AG10803 (cell line): ENCODE results near the gene TF.

Experiments
- DNase-seq: peaks from one replicate; pipeline ENCODE4 v3.0.0; 2010; ENCODE audit warnings: low read depth
- H3K4me3 ChIP-seq: 2 replicates; pipeline ENCODE4 v1.5.1; 2011; ENCODE audit warnings: mild to moderate bottlenecking, low read length, control low read depth
- CTCF ChIP-seq: conservative IDR thresholded peaks from 2 replicates; pipeline ENCODE4 v1.5.1; 2011; ENCODE audit warnings: mild to moderate bottlenecking, low read length, control low read depth, inconsistent platforms

TF gene

DNA sequence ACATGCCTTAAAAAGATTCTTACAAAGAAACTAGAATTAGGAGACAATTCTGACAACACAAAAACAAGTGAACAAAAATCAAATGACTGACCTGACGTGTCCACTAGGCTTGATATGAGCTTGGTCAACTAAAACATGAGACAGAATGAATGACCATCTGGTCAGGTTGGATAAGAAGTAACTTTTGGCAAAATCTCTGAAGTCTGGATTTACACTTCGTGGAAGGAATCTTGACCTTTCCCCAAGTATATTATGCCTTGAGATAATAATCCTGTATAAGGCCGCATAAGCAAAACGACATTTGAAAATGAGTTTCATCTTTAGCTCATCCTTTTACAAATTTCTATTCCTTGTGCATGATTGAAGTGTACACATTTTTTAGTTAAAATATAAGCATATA, 1.1 kb upstream of the TF start:
- DNase-seq: no peak
- H3K4me3 ChIP-seq: no peak overlapping the region
- no peak for TF ChIP-seq CTCF

DNA sequence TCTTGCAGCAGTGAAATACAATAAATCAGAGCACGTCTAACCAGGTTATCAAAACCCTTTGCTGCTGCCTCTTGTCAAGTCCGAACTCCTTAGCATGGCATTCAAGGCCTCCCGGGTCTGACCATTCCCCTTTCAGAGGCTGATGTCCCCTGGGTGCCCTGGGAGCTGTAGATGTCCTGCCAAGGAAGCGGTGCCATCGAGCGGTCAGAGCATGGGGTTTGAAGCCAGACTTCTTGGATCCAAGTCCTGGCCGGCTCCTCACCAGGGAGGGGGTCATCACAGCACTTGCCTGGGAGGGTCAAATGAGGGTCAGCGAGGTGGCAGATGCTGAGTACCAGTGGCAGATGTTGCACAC, 496 bp downstream of the TF start:
- no peak overlapping the region for H3K4me3 ChIP-seq
- no peak for TF ChIP-seq CTCF
- DNase-seq: no peak

DNA sequence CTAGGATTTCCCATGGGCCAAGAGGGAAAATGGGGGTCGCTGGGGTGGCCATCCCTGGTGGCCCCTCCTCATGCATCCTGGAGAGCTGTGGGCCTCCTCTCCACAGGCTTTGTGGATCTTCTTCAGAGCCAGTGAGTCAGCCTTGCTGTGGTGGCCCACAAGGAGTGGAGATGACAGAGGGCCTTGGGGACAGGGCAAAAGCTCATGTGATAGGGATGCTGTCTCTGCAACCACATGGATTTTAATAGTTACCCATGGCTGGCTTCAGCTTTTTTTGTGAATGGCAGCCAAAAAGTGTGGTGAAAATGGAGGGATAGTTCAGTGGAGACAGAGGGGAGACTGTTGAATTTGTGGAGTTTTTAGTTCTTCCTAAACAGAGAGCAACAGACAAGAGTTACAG, 1.2 kb downstream of the TF start:
- no peak overlapping the region for H3K4me3 ChIP-seq
- TF ChIP-seq CTCF: no peak
- no peak for DNase-seq

GRCh38 chr3:133747907-133748639, 1.9 kb downstream of the TF start:
- no peak for DNase-seq

GRCh38 chr3:133749427-133750258, 3.5 kb downstream of the TF start:
- no peak for TF ChIP-seq CTCF
- no peak overlapping the region for H3K4me3 ChIP-seq
- DNase-seq: no peak

More at GRCh38 chr3:133747907-133748639, 1.9 kb downstream of the TF start:
- TF ChIP-seq CTCF: no peak
- H3K4me3 ChIP-seq: no peak overlapping the region

- H3K4me3 ChIP-seq: no peak overlapping the region
- TF ChIP-seq CTCF: no peak
- DNase-seq: no peak
Observed at GRCh38 chr3:133750259-133750656, 4.1 kb downstream of the TF start.
